NCI-H774 (cell line): ENCODE measurements around the gene CADM1.

Source experiments
- DNase-seq: peaks from one replicate; lab custom pipeline; 2025; lab: John Stamatoyannopoulos, UW

CADM1 gene

GRCh38 chr11:115515647-115516395, 11.6 kb upstream of the CADM1 start:
- DNase-seq, result no peak

- no peak for DNase-seq
Measured at GRCh38 chr11:115506954-115507675, 2.9 kb upstream of the CADM1 start.

GRCh38 chr11:115505175-115505574, 960 bp upstream of the CADM1 start:
- no peak for DNase-seq

GRCh38 chr11:115503886-115504275, 334 bp downstream of the CADM1 start:
- DNase-seq, result no peak

GRCh38 chr11:115503083-115503885, 931 bp downstream of the CADM1 start:
- DNase-seq, result peak; percentile 59

- no peak for DNase-seq
Measured at GRCh38 chr11:115502636-115503082, 1.6 kb downstream of the CADM1 start.

- DNase-seq, result no peak
Measured at GRCh38 chr11:115501893-115502589, 2.2 kb downstream of the CADM1 start.

GRCh38 chr11:115501502-115501892, 2.7 kb downstream of the CADM1 start:
- no peak for DNase-seq

GRCh38 chr11:115500547-115501501, 3.4 kb downstream of the CADM1 start:
- no peak for DNase-seq

GRCh38 chr11:115499891-115500290, 4.3 kb downstream of the CADM1 start:
- DNase-seq, result no peak

GRCh38 chr11:115499241-115499799, 4.9 kb downstream of the CADM1 start:
- DNase-seq, result no peak

- DNase-seq, result peak; percentile 76
Measured at GRCh38 chr11:115498354-115498753, 5.9 kb downstream of the CADM1 start.

GRCh38 chr11:115497303-115497702, 6.9 kb downstream of the CADM1 start:
- DNase-seq, result no peak

GRCh38 chr11:115496892-115497291, 7.3 kb downstream of the CADM1 start:
- DNase-seq, result no peak

GRCh38 chr11:115493905-115494304, 10.3 kb downstream of the CADM1 start:
- DNase-seq, result no peak

GRCh38 chr11:115493488-115493887, 10.7 kb downstream of the CADM1 start:
- no peak for DNase-seq

GRCh38 chr11:115489466-115489865, 14.7 kb downstream of the CADM1 start:
- no peak for DNase-seq

- no peak for DNase-seq
Measured at GRCh38 chr11:115488945-115489344, 15.3 kb downstream of the CADM1 start.

GRCh38 chr11:115481528-115481927, 22.7 kb downstream of the CADM1 start:
- DNase-seq, result no peak

- no peak for DNase-seq
Measured at GRCh38 chr11:115480611-115481010, 23.6 kb downstream of the CADM1 start.

GRCh38 chr11:115477410-115477809, 26.8 kb downstream of the CADM1 start:
- DNase-seq, result no peak
